A673 (cell line): ENCODE measurements around the gene EVPL. TPM values are rescaled to one million over a fixed set of nuclear protein-coding genes. Genes with fewer than 3 reads are reported as not detected.

Source experiments
- BruUV-seq: library from RNA; stranded (reverse); fragments of 400-500 nt; replicated peaks from 2 replicates; lab custom pipeline; 2021; lab: Mats Ljungman, UMichigan
- CTCF ChIA-PET: fragments of 300-600 bp; sonication (Branson Sonifier 250); formaldehyde crosslinking; loops from one replicate; lab custom pipeline; 2022; ENCODE audit warnings: antibody characterized with exemption; lab: Charles Lee
- POLR2A ChIA-PET: fragments of 300-600 bp; sonication (Branson Sonifier 250); formaldehyde crosslinking; loops from one replicate; lab custom pipeline; 2022; ENCODE audit warnings: antibody characterized with exemption; ENCODE audit not compliant: low non-redundant PET; lab: Charles Lee
- DNase-seq: peaks from one replicate; pipeline ENCODE4 v3.0.0-alpha.2; 2015; ENCODE audit warnings: low spot score
- H3K27ac ChIP-seq: fragments of 200-600 bp; sonication (generic); 2 replicates; pipeline ENCODE4 v1.5.1; 2016; ENCODE audit warnings: mixed run types, low read depth, mild to moderate bottlenecking, mixed read lengths, antibody characterized with exemption, low read length; ENCODE audit not compliant: poor library complexity, severe bottlenecking
- H3K27me3 ChIP-seq: fragments of 200-600 bp; sonication (generic); replicated peaks from 2 replicates; pipeline ENCODE4 v1.6.1; 2017; ENCODE audit warnings: mixed run types, low read depth, mild to moderate bottlenecking, mixed read lengths, antibody characterized with exemption, low read length; ENCODE audit not compliant: insufficient read depth, poor library complexity
- H3K36me3 ChIP-seq: fragments of 200-600 bp; sonication (generic); 2 replicates; pipeline ENCODE4 v1.6.1; 2016; ENCODE audit warnings: mixed run types, mild to moderate bottlenecking, mixed read lengths, antibody characterized with exemption, low read length; ENCODE audit not compliant: insufficient read depth, poor library complexity, severe bottlenecking
- H3K4me1 ChIP-seq: fragments of 200-600 bp; sonication (generic); 2 replicates; pipeline ENCODE4 v1.6.1; 2017; ENCODE audit warnings: mixed run types, mild to moderate bottlenecking, mixed read lengths, antibody characterized with exemption, low read length; ENCODE audit not compliant: insufficient read depth, poor library complexity, severe bottlenecking
- H3K4me3 ChIP-seq: fragments of 200-600 bp; sonication (generic); 2 replicates; pipeline ENCODE4 v1.5.1; 2016; ENCODE audit warnings: low read depth, mixed run types, mild to moderate bottlenecking, mixed read lengths, low read length; ENCODE audit not compliant: poor library complexity, severe bottlenecking
- H3K9me3 ChIP-seq: fragments of 200-600 bp; sonication (generic); 2 replicates; pipeline ENCODE4 v1.6.1; 2016; ENCODE audit warnings: mixed run types, low read depth, mild to moderate bottlenecking, mixed read lengths, antibody characterized with exemption, low read length; ENCODE audit not compliant: poor library complexity, severe bottlenecking
- EZH2 ChIP-seq: fragments of 200-600 bp; sonication (generic); IDR thresholded peaks from 2 replicates; pipeline ENCODE4 v1.6.1; 2017; ENCODE audit warnings: borderline replicate concordance, low read depth, mild to moderate bottlenecking, mixed read lengths, antibody characterized with exemption, low read length; ENCODE audit not compliant: poor library complexity, severe bottlenecking
- intact Hi-C: fragments of 100-400 bp; cut with micrococcal nuclease; formaldehyde crosslinking; loops from one replicate; pipeline ENCODE4 v1.10.0; 2022; ENCODE audit not compliant: unreplicated experiment
- total RNA-seq: library from RNA; stranded (reverse); gene quantifications from 2 replicates; pipeline ENCODE4 v1.2.3, GENCODE V29; 2021
- TF ChIP-seq, protein P1 (sequence below): fragments of 300-800, 200-600 bp; sonication (generic); conservative IDR thresholded peaks from 2 replicates; pipeline ENCODE4 v1.5.1; 2017; ENCODE audit warnings: low read depth, mild to moderate bottlenecking, antibody characterized with exemption, low read length, moderate library complexity, mixed read lengths

The EVPL gene
- total RNA-seq, 1 experiment from 2014 or later: 0.21 TPM

DNA sequence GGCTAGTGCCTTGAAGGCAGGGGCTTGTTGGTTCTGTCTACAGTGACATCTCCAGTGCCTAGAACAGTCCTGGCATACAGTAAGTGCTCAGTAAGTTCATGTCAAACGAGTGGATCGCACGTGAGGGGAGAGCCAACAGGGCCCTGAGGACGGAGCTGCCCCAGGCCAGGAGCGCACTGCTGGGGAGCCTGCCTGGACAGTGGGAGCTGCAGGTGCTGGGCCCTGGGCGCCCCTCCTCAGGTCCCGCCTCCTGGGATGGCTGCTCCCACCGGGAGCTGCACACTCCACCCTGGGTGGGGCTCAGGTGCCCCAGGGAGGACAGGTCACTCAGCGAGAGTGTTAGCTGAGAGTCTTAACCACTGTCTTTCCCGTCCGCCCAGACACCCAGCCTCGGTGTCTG lies 1.8 kb downstream of the EVPL start:
- H3K4me3 ChIP-seq: no peak overlapping the region
- TF ChIP-seq EZH2: no peak
- TF ChIP-seq, protein P1, sequence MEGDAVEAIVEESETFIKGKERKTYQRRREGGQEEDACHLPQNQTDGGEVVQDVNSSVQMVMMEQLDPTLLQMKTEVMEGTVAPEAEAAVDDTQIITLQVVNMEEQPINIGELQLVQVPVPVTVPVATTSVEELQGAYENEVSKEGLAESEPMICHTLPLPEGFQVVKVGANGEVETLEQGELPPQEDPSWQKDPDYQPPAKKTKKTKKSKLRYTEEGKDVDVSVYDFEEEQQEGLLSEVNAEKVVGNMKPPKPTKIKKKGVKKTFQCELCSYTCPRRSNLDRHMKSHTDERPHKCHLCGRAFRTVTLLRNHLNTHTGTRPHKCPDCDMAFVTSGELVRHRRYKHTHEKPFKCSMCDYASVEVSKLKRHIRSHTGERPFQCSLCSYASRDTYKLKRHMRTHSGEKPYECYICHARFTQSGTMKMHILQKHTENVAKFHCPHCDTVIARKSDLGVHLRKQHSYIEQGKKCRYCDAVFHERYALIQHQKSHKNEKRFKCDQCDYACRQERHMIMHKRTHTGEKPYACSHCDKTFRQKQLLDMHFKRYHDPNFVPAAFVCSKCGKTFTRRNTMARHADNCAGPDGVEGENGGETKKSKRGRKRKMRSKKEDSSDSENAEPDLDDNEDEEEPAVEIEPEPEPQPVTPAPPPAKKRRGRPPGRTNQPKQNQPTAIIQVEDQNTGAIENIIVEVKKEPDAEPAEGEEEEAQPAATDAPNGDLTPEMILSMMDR: no peak
- no peaks in the 10 kb centered on the region for H3K36me3 ChIP-seq
- DNase-seq: no peak
- intact Hi-C loops: no loop called here
- CTCF ChIA-PET: no interaction called here
- BruUV-seq: no TSS peak
- no peaks in the 10 kb centered on the region for H3K9me3 ChIP-seq
- no peak overlapping the region for H3K27ac ChIP-seq
- peaks cover 14% of the 10 kb centered on the region for H3K4me1 ChIP-seq
- peaks cover 4% of the 10 kb centered on the region for H3K27me3 ChIP-seq
- POLR2A ChIA-PET: no interaction called here

DNA sequence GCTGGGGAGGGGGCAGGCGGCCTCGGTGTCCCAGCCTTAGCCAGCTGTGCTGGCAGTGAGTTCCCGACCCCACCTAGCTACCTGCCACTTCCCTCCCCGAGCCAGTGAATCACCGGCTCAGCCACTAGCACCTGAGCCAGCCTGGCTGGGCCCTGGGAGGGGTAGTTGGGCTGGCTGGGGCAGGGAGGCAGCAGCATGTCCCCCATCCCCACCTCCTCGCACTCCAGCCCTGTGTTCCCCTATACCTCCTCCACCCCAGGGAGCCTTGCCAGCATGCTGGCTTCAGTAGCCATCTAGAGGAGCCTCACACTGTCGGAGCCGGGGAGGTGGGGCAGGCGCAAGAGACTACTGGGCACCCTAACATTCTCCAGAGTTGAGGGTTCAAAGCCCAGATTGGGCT lies 2.8 kb downstream of the EVPL start:
- POLR2A ChIA-PET: no interaction called here
- Histone ChIP-seq H3K27ac (no peak overlapping the region), H3K36me3 (no peaks in the 10 kb centered on the region), H3K4me1 (peaks cover 6% of the 10 kb centered on the region), H3K9me3 (no peaks in the 10 kb centered on the region), H3K4me3 (no peak overlapping the region), H3K27me3 (peaks cover 4% of the 10 kb centered on the region)
- intact Hi-C loops: no loop called here
- TF ChIP-seq, protein P1: no peak
- TF ChIP-seq EZH2: no peak
- CTCF ChIA-PET: no interaction called here
- no TSS peak for BruUV-seq
- DNase-seq: no peak

DNA sequence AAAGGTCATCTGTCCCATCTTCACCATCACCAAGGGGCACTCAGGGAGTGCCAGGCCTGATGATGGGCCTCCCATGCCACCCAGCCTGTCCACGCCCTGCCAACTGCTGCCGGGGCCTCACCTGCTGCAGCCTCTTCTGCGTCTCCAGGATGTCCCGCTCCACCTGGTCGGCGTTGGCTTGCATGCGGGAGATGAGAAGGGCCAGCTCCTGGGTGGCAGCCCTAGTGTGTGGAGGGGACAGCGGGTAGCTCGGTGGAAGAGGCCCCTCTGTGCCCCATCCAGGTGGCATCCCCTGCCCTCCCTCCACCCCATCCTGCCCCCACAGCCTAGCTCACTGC lies 3.2 kb downstream of the EVPL start:
- Histone ChIP-seq H3K4me3 (no peak overlapping the region), H3K27ac (no peak overlapping the region), H3K9me3 (no peaks in the 10 kb centered on the region), H3K36me3 (no peaks in the 10 kb centered on the region), H3K4me1 (peaks cover 1% of the 10 kb centered on the region), H3K27me3 (peaks cover 4% of the 10 kb centered on the region)
- intact Hi-C loops: no loop called here
- ChIA-PET POLR2A (no interaction called here), CTCF (no interaction called here)
- TF ChIP-seq EZH2: no peak
- BruUV-seq: no TSS peak
- no peak for DNase-seq
